Activated T-cell treated with anti-CD3 and anti-CD28 coated beads, Interleukin-2, amount 50 U/mL, for 72 hours (primary cell): ENCODE measurements around the gene PRRG4. TPM values are rescaled to one million over a fixed set of nuclear protein-coding genes. Genes with fewer than 3 reads are reported as not detected.
A peak's percentile ranks its signal among the peaks of the same experiment; 100 is the strongest.
"Not testable (repeated sequence)": the region's sequence is repeated elsewhere in the genome, so short reads cannot be mapped to it uniquely, and the experiment has no call there.

ENCODE experiments used
- ATAC-seq, 2 donors: fragments of 150-1000 bp; cut with Tn5 transposase; replicated peaks in 1 of 2; 2 replicates each; pipeline ENCODE4 v1.10.0; 2021; ENCODE audit warnings: moderate library complexity in 2 of 2, mild to moderate bottlenecking in 1 of 2
- DNase-seq, 2 donors: peaks; one replicate each; pipeline ENCODE4 v3.0.0; 2021 to 2022; ENCODE audit warnings: mixed read lengths in 1 of 2
- H3K27ac Mint-ChIP-seq: one replicate; pipeline ENCODE4 v1.8.0; 2022; ENCODE audit warnings: mild to moderate bottlenecking, moderate library complexity, mixed read lengths
- H3K27me3 Mint-ChIP-seq: one replicate; pipeline ENCODE4 v1.8.0; 2022; ENCODE audit warnings: low read depth, mixed read lengths
- H3K36me3 Mint-ChIP-seq, 2 donors: one replicate each; pipeline ENCODE4 v1.8.0; 2022; ENCODE audit warnings: mixed read lengths in 2 of 2, mild to moderate bottlenecking in 1 of 2; ENCODE audit not compliant: insufficient read depth in 2 of 2
- H3K4me1 Mint-ChIP-seq: one replicate; pipeline ENCODE4 v1.8.0; 2022; ENCODE audit warnings: low read depth, mixed read lengths
- H3K4me3 Mint-ChIP-seq, 2 donors: one replicate each; pipeline ENCODE4 v1.8.0; 2022; ENCODE audit warnings: mild to moderate bottlenecking in 2 of 2, mixed read lengths in 2 of 2, moderate library complexity in 2 of 2
- H3K9me3 Mint-ChIP-seq, 2 donors: one replicate each; pipeline ENCODE4 v1.8.0; 2022; ENCODE audit warnings: mixed read lengths in 2 of 2
- total RNA-seq, 2 donors: library from RNA; stranded (reverse); gene quantifications; one replicate each; pipeline ENCODE4 v1.2.3, GENCODE V29; 2022

The PRRG4 gene
- total RNA-seq, 2 donors from 2014 or later: 0.29 to 0.37 TPM

DNA sequence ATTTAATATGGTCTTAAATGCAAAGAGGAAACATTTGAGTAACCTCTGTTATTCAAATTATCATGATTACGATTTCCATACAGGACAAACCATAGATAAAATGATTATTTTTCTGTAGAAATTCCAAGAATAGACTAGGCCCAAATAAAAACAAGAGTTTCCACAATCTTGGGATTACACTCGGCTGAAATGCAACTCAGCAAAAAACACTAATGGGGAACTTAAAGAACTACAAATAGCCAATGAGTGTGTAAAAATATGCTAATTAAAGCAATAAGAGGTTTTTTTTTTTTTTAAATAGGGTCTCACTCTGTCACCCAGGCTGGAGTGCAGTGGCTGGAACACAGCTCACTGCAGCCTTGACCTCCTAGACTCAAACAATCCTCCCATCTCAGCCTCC, 10.5 kb upstream of the PRRG4 start:
- no peaks in the 10 kb centered on the region for H3K9me3 Mint-ChIP-seq
- H3K27me3 Mint-ChIP-seq: peaks cover 10% of the 10 kb centered on the region
- H3K4me1 Mint-ChIP-seq: peaks cover 29% of the 10 kb centered on the region
- H3K4me3 Mint-ChIP-seq: no peak overlapping the region
- DNase-seq: no peak
- H3K27ac Mint-ChIP-seq: no peak overlapping the region
- peaks cover 0 to 2% of the 10 kb centered on the region in 2 donors for H3K36me3 Mint-ChIP-seq
- no peak for ATAC-seq

DNA sequence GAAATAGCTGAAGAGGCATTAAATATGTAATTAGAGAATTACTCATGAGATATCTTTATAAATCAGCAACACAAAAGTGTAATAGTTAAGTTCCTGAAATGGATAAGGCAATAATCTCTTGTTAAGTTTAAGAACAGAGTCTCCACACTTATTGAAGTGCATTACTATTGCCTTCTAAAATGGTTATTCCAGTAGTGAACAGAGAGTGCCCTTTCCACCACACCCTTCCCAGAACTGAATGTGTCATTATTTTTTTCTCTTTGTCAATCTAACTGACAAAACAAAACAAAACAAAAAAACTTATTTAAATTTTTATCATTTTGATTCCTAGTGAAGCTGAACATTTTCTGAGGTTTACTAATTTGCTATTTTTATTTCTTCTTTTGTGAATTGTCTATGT, 9.2 kb upstream of the PRRG4 start:
- DNase-seq: no peak
- no peak overlapping the region for H3K27ac Mint-ChIP-seq
- no peaks in the 10 kb centered on the region for H3K9me3 Mint-ChIP-seq
- peaks cover 6% of the 10 kb centered on the region for H3K27me3 Mint-ChIP-seq
- H3K36me3 Mint-ChIP-seq: peaks cover 0 to 2% of the 10 kb centered on the region in 2 donors
- peaks cover 29% of the 10 kb centered on the region for H3K4me1 Mint-ChIP-seq
- ATAC-seq: no peak
- H3K4me3 Mint-ChIP-seq: no peak overlapping the region

DNA sequence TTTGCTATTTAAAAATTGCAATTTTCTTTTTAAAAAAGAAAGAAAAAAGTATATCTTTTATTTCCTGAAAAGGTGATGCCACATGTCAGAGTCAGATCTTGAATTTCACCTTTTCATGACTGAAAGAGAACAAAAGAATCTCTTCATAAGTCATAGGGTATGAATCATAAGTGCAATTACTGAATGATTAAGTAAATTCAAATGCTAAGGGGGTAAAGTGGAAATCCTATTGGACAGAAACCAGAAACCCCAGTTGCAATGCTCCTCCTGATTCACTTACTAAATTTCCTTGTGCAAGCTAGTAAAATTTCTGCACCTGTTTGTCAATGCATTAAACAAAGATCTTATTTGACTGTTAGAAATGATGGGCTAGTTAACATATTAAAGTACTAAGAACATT, 8.2 kb upstream of the PRRG4 start:
- Mint-ChIP-seq H3K9me3 (no peaks in the 10 kb centered on the region), H3K27ac (no peak overlapping the region), H3K36me3 (peaks cover 0 to 2% of the 10 kb centered on the region in 2 donors), H3K4me3 (peak overlapping the region; percentile 4 to 48), H3K27me3 (peaks cover 6% of the 10 kb centered on the region), H3K4me1 (peaks cover 29% of the 10 kb centered on the region)
- DNase-seq (no peak), ATAC-seq (peak; percentile 61 to 64)

DNA sequence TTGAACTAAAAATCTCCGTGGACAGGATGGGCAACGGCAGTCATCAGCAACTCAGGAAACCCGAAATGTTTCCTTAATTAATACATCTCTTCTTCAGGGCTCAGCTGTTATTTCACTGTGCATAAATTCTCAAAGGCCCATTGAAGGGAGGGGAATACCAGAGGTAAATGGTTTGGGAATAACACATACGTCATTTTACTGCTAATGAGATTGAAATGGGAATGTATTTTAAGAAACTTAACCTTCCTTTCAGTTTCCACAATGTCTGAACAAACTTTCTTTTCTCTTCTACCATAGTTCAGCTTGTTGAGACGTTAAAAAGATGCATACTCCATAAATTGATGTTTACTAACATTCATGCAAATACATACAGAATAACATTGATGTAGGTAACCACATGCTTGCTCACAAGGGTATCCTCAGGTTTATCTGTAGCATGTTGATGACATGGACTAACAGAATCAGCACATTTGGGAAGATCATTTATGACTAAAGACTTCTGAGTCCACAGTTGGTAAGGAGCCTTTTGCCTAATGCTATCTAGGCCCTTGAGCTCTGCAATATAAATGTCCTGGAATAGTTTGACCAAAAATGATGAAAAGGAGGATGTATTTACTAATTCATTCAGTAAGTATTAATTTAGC, 7.7 kb upstream of the PRRG4 start:
- H3K27ac Mint-ChIP-seq: no peak overlapping the region
- peaks cover 0 to 2% of the 10 kb centered on the region in 2 donors for H3K36me3 Mint-ChIP-seq
- ATAC-seq: no peak

DNA sequence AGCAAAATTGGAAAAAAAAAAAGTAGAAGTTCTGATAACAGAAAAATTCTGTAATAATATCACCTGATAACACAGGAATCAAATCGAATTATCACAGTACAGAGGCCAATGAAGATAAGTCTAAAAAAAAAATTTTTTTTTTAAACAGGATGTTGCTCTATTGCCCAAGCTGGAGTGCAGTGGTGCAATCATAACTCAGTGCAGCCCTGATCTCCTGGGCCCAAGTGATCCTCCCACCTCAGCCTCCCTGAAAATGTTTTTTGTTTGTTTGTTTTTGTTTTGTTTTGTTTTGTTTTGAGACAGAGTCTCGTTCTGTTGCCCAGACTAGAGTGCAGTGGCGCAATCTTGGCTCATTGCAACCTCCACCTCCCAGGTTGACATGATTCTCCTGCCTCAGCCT, 6.1 kb upstream of the PRRG4 start:
- H3K9me3 Mint-ChIP-seq, H3K36me3 Mint-ChIP-seq, DNase-seq, ATAC-seq, H3K27ac Mint-ChIP-seq, H3K4me3 Mint-ChIP-seq: not testable (repeated sequence)
- peaks cover 19% of the 10 kb centered on the region for H3K4me1 Mint-ChIP-seq
- H3K27me3 Mint-ChIP-seq: peaks cover 13% of the 10 kb centered on the region

More for the DNA sequence above, 7.7 kb upstream of the PRRG4 start:
- no peak for DNase-seq
- Mint-ChIP-seq H3K9me3 (no peaks in the 10 kb centered on the region), H3K4me1 (peaks cover 29% of the 10 kb centered on the region), H3K4me3 (peak overlapping the region; percentile 4 to 48), H3K27me3 (peaks cover 8% of the 10 kb centered on the region)

DNA sequence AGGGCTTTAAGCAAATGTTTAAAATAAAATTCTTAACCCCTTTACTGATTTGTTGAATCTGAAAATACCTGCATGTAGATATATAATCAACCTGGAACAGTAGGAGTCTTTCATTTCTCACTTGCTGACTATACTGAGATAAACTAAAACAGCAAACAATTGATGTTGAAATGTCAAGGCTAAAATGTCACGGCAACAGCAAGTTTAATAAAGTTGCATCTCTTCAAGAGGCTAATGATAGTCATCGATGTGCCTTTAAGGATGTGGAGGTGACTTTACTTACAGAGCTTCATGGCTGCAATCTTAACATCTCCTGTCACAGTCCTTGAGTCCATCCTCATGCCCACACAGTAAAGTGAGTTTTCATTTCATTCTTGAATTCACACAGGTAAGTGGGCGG, 3.6 kb upstream of the PRRG4 start:
- peaks cover 0 to 2% of the 10 kb centered on the region in 2 donors for H3K36me3 Mint-ChIP-seq
- no peak overlapping the region for H3K4me3 Mint-ChIP-seq
- DNase-seq: no peak
- no peaks in the 10 kb centered on the region for H3K9me3 Mint-ChIP-seq
- no peak for ATAC-seq
- H3K27me3 Mint-ChIP-seq: peaks cover 19% of the 10 kb centered on the region
- no peak overlapping the region for H3K27ac Mint-ChIP-seq
- peaks cover 29% of the 10 kb centered on the region for H3K4me1 Mint-ChIP-seq

DNA sequence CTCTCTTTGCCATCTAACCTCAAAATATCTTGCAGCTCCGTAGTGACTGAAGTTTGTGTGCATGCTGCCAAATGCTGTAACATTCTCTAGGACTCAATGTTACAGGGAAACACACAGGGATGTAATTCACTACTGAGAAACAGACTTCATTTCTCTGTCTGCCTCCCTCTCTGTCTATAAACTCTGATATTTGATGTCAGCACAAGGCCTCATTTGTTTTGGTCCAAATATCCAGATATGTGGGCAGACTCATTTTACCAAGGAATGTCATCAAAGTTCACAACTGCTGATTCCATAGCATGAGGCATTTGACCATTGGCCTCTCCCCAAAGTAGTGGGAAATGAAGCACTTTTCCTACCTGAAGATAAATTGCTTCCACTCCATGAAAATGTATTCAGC, 2.5 kb upstream of the PRRG4 start:
- no peak overlapping the region for H3K27ac Mint-ChIP-seq
- peaks cover 0 to 2% of the 10 kb centered on the region in 2 donors for H3K36me3 Mint-ChIP-seq
- no peak for DNase-seq
- H3K4me3 Mint-ChIP-seq: no peak overlapping the region
- ATAC-seq: no peak
- H3K9me3 Mint-ChIP-seq: no peaks in the 10 kb centered on the region
- H3K4me1 Mint-ChIP-seq: peaks cover 19% of the 10 kb centered on the region
- H3K27me3 Mint-ChIP-seq: peaks cover 28% of the 10 kb centered on the region

DNA sequence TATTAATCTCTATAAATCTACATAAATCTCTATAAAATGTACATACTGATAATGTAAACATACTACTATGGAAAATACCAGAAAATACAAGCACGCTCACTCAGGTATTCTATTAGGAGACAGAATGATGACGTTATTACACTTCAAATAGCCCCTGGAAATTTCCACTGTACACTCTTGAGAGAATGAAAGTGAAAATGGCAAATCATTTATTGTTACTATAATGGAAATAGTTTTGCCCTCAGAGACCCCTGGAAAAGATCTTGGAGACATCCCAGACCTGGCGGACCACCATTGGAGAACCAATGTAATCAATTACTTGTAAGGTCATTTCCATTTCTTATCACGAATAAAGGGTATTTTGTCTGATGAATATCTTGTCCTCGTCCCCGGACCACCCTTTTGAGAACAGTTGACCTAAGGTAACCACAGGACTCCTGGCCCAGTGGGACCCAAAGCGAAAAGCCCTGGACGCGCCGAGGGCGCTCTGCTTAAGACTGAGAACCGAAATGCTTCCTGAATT, 509 bp upstream of the PRRG4 start:
- peak overlapping the region; percentile 91 for H3K4me3 Mint-ChIP-seq
- no peak overlapping the region for H3K27ac Mint-ChIP-seq
- no peaks in the 10 kb centered on the region for H3K36me3 Mint-ChIP-seq
- no peaks in the 10 kb centered on the region for H3K9me3 Mint-ChIP-seq
- DNase-seq (no peak), ATAC-seq (no peak)
- peaks cover 46% of the 10 kb centered on the region for H3K27me3 Mint-ChIP-seq
- peaks cover 15% of the 10 kb centered on the region for H3K4me1 Mint-ChIP-seq

DNA sequence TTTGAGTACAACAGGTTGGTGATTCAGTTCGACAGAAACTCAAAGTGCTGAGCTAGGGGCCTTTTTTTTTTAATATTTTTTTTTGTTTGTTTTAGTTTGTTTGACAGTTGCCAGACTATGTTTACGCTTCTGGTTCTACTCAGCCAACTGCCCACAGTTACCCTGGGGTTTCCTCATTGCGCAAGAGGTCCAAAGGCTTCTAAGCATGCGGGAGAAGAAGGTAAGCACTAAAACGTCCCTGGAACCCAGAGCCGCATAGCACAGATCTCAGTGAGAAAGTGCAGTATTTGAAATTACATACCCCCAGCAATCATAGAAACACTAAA, 649 bp downstream of the PRRG4 start:
- no peak for DNase-seq
- H3K27ac Mint-ChIP-seq: no peak overlapping the region
- H3K9me3 Mint-ChIP-seq: no peaks in the 10 kb centered on the region
- H3K27me3 Mint-ChIP-seq: peaks cover 46% of the 10 kb centered on the region
- ATAC-seq: no peak
- H3K4me1 Mint-ChIP-seq: peaks cover 15% of the 10 kb centered on the region
- peak overlapping the region; percentile 76 to 91 for H3K4me3 Mint-ChIP-seq
- H3K36me3 Mint-ChIP-seq: no peaks in the 10 kb centered on the region

DNA sequence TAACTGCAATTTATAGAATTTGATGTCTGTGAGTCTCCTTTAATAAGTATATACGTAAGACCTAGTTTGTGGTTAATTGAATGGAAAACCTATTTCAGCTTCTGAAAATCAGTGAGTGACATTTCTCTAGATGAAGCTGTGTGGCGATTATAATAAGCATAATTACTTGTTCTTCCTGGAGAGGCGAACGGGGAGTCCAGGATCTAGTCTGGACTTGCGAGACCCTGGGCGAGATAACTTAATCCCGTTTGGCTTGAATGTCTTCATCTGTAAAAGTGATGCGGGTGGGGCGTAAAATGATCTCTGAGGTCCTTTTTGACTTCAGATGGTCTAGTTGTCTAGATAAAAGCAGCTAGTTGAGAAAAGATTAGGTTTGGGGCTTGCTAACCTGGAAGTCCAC, 1.1 kb downstream of the PRRG4 start:
- ATAC-seq (no peak), DNase-seq (no peak)
- Mint-ChIP-seq H3K9me3 (no peaks in the 10 kb centered on the region), H3K4me3 (peak overlapping the region; percentile 76 to 91), H3K27ac (no peak overlapping the region), H3K4me1 (peaks cover 15% of the 10 kb centered on the region), H3K27me3 (peaks cover 46% of the 10 kb centered on the region), H3K36me3 (no peaks in the 10 kb centered on the region)

DNA sequence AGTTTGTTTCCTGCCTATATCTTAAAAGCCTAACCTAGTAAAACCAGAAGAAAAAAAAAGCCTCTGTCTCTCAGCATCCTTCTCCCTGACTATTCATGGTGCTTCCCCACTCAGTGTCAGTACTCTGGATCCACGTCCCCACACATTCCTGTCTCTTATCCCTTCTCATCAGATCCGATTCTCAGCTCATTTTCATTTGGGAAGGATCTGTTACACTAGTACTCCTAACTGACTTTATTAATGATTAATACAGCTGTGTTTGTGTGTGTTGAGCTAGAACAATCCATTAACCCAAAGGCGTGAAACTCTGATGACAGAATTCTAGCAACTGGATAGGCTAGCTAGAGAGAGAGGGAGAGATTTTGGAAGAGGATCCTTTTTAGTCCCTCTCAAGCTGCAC, 1.5 kb downstream of the PRRG4 start:
- H3K36me3 Mint-ChIP-seq: no peaks in the 10 kb centered on the region
- H3K27me3 Mint-ChIP-seq: peaks cover 46% of the 10 kb centered on the region
- H3K4me3 Mint-ChIP-seq: peak overlapping the region in 1 of 2 donors; percentile 91
- DNase-seq: no peak
- no peak for ATAC-seq
- no peak overlapping the region for H3K27ac Mint-ChIP-seq
- peaks cover 15% of the 10 kb centered on the region for H3K4me1 Mint-ChIP-seq
- no peaks in the 10 kb centered on the region for H3K9me3 Mint-ChIP-seq

DNA sequence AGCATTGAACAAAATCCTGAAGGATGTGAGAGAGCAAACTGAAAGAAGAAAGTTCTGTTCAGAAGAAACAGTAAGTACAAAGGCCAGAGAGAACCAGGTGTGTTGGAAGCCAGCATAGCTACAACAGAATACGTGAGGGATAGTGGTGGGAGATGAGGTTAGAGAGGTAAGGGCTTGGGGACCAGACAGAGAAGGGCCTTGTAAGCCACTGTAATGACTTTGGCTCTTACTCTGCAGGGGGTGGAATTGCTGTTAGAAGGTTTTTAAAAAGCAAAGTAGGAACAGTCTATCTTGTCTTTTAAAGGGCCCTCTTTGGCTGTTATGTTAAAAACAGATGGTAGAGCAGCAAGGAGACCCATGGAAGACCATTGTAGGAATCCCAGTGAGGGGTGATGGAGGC, 4.2 kb downstream of the PRRG4 start:
- H3K4me1 Mint-ChIP-seq: peaks cover 12% of the 10 kb centered on the region
- peaks cover 37% of the 10 kb centered on the region for H3K27me3 Mint-ChIP-seq
- no peak overlapping the region for H3K4me3 Mint-ChIP-seq
- ATAC-seq: no peak
- no peaks in the 10 kb centered on the region for H3K36me3 Mint-ChIP-seq
- DNase-seq: no peak
- no peak overlapping the region for H3K27ac Mint-ChIP-seq
- H3K9me3 Mint-ChIP-seq: no peaks in the 10 kb centered on the region

DNA sequence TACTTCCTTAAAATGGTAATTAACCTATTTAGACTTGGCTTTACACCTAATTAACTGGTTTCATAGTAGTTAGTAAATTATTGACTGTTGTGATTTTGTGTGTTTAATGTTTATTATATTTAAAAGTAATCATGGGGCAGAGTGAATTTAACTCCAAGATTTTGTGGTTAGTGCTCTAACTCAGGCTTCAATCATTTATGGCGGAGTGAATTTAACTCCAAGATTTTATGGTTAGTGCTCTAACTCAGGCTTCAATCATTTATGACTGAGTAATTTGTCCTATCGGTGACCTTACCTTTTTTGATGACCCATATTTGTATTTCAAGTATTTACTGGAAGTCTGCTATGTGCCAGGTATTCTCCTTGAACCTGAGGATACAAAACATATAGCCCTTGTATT, 7.2 kb downstream of the PRRG4 start:
- ATAC-seq (no peak), DNase-seq (no peak)
- no peaks in the 10 kb centered on the region for H3K9me3 Mint-ChIP-seq
- no peak overlapping the region for H3K27ac Mint-ChIP-seq
- no peaks in the 10 kb centered on the region for H3K4me1 Mint-ChIP-seq
- peaks cover 28% of the 10 kb centered on the region for H3K27me3 Mint-ChIP-seq
- no peak overlapping the region for H3K4me3 Mint-ChIP-seq
- H3K36me3 Mint-ChIP-seq: no peaks in the 10 kb centered on the region
